A549 treated with Hydrocortisone at 1 μM for 4 hours (cell line): ENCODE results near the gene MAT2A. TPM values are rescaled to one million over a fixed set of nuclear protein-coding genes. Genes with fewer than 3 reads are reported as not detected.

Experiments
- total RNA-seq: library from RNA; stranded (reverse); fragments of 200-300 nt; extraction: Qiagen RNA extraction; gene quantifications from 5 replicates; pipeline ENCODE4 v1.2.3, GENCODE V29; 2022

MAT2A gene
- 541 to 655 TPM (median 567 TPM) in 5 replicates for total RNA-seq

DNA sequence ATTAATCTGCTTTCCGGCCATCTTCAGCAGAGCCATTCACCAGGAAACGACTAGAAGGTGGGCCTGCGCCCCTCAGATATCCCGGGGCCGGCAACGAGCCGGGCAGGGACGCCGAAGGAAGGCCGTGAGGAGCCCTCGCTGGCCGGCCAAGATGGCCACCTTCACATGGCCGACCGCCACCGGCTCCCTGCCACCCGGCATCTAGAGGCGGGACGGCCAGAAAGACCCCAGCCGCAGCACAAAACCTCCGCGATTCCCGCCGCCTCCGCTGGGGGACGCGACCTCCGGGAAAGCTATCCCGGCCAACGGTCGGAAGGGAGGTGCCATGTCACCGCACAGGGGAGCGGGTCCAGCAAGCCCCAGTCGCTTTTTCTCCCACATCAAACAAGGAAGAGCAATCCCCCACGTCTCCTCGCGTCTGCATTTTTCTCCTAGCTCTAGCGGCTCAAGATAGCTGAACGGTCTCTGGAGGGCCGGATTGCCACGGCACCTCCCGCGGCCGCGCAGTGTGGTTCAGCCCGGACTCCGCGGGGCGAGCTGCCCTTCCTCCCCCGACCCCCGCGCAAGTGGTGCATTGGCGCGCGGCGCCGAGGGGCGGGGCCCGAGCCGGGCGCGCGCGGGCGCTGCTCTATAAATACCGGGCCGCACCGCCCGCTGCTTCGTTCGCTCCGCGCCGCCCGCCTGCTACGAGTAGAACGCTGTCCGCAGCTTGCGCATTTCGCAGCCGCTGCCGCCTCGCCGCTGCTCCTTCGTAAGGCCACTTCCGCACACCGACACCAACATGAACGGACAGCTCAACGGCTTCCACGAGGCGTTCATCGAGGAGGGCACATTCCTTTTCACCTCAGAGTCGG lies at the start of gene MAT2A:
Gene MAT2A, plus strand, starts transcription at position 662 of the 854 bp plus-strand sequence. Its CDS starts 120 bp downstream, at position 782.

DNA sequence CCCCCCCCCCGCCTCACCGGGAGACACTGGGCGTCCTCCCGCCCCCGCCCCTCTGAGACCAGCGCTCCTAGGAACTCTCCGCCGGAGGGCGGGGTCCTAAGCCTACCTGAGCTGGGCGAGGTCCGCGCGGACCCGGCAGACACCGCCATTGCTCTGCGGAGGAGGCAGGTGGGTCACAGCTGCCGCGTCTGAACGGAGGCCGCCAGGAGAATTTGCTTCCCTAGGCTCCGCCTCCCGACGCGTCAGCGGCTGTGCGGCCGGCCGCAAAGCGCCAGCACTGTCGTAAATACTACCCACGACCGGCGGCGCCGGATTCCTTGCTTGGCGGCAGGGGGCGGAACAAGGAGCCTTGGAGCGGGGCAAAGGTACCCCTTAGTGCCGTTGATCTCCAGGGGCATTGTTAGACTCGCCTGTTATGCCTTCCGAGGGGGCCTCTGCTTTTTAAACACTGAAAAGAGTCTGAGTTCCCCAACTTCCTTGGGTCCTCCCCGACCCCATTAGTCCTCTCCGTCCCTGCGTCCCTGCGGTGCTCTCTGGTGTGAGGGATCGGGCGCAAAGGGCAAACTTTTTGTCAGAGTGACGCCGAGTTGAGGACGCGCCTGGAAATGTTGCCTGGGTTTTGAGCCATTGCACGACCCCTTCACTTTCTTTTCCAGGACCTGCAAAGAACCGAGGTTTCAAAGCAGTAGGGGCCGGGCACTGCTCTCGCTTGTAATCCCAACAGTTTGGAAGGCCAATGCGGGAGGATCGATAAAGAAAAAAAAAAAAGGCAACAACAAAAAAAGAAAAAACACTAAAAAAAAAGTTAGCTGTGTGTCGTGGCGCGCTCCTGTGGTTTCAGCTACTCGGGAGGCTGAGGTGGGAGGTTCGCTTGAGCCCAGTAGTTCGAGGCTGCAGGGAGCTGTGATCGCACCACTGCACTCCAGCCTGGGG lies 22.6 kb downstream of the MAT2A start, which contains the start of gene GGCX:
Gene GGCX, minus strand, starts transcription at position 214 of the 933 bp plus-strand sequence. Its CDS starts 65 bp downstream, at position 149.

DNA sequence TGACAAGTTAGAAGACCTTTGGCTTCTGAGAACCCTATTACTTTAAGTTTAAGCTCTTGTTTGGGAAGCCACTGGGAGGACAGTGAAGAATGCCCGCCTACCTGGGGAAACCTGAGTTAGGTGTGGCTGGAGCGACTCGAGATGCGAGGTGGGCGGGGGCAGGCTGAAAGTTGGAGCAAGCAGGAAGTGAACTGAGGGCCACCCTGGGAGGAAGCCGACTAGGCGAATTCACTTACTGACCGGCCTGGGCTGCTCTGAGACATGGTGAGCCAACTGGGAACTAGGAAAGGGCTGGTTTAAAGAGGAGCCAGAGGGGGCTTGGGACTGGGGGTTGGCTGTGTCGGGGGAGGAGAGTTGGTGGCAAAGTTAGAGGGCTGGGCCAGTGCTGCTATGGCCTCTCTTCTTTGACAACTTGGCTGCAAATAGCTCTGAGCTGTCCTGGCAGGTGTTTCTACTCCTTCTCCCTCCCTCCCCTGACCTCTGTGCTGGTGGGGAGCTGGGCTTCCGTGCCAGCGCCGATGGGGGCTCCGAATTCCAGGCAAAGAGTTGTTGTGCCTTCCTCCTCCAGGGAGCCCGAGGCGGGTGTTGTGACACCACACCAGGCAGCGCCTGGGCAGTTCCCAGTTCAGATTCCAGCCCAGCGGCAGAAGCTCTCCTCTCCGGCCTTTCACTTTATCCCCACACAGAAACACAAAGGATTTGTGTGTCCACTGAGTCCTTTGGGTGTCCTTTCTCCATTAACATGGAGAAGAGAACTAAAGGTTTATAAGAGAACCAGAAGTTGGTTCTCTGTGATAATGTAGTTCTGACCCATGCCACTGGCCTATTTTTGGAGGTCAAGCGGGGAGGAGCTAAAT lies 38.6 kb downstream of the MAT2A start, which contains the start of gene VAMP8:
Gene VAMP8, plus strand, starts transcription at position 201 of the 857 bp plus-strand sequence. Its CDS starts 61 bp downstream, at position 262.

DNA sequence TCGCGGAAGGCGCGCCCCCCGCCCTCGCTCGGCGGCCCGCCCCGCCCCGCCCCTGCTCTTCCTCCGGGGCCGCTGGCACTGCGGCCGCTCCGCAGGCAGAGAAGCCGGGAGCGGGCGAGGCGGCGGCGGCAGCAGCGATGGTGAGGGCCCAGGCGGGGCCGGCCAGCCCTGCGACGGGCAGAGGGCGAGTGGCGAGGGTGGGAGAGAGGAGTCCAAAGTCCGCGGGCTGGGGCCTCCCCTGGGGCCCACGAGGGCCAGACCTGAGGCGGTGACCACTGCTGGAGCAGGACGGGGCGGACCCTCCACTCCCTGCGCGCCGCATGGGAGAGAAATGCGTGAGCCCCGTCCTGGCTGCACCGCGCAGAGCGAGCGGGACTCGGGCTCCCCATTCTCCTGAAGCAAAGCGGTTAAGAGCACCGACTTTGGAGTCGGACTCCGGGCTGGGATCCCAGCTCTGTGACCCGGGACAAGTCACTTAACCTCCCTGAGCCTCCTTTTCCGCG lies 45.4 kb downstream of the MAT2A start, which contains the start of gene VAMP5:
Gene VAMP5, plus strand, starts transcription at position 78 of the 503 bp plus-strand sequence. Its CDS starts 60 bp downstream, at position 138.

Other genes starting within 250 kb of the MAT2A start
- 82.7 to 124 TPM (median 99.2 TPM) in 5 replicates for gene TGOLN2, start 211.2 kb upstream of the MAT2A start, total RNA-seq
- gene RETSAT, start 184.6 kb upstream of the MAT2A start, total RNA-seq: 51.4 to 61.3 TPM (median 53.8 TPM) in 5 replicates
- 10.6 to 15.2 TPM (median 11.6 TPM) in 5 replicates for gene ELMOD3, start 184.4 kb upstream of the MAT2A start, total RNA-seq
- 89.8 to 122 TPM (median 104 TPM) in 5 replicates for gene CAPG, start 128.8 kb upstream of the MAT2A start, total RNA-seq
- 0.26 to 1.3 TPM (median 0.81 TPM) in 5 replicates for gene SH2D6, start 120.5 kb upstream of the MAT2A start, total RNA-seq
- gene GGCX, start 22.3 kb downstream of the MAT2A start, total RNA-seq: 39.5 to 46.3 TPM (median 44.6 TPM) in 5 replicates
- gene VAMP8, start 38.4 kb downstream of the MAT2A start, total RNA-seq: 15.1 to 19.3 TPM (median 16.7 TPM) in 5 replicates
- 0.20 to 0.25 TPM in 2 of 5 replicates, not detected in the others for gene VAMP5, start 45.3 kb downstream of the MAT2A start, total RNA-seq
- gene RNF181, start 56.6 kb downstream of the MAT2A start, total RNA-seq: 162 to 196 TPM (median 184 TPM) in 5 replicates
- gene TMEM150A, start 63.5 kb downstream of the MAT2A start, total RNA-seq: 13.4 to 16.0 TPM (median 14.5 TPM) in 5 replicates
- gene C2orf68, start 72.9 kb downstream of the MAT2A start, total RNA-seq: 19.3 to 28.5 TPM (median 24.6 TPM) in 5 replicates
- 67.9 to 81.2 TPM (median 72.4 TPM) in 5 replicates for gene USP39, start 77.0 kb downstream of the MAT2A start, total RNA-seq
- gene SFTPB, start 129.0 kb downstream of the MAT2A start, total RNA-seq: 0.06 to 0.31 TPM (median 0.13 TPM) in 5 replicates
- gene GNLY, start 155.2 kb downstream of the MAT2A start, total RNA-seq: 0.08 to 0.31 TPM (median 0.18 TPM) in 5 replicates
- 14.5 to 20.4 TPM (median 19.1 TPM) in 5 replicates for gene ATOH8, start 214.8 kb downstream of the MAT2A start, total RNA-seq